ENCODE measurements around the gene AP4B1.
"Not testable (repeated sequence)": the region's sequence is repeated elsewhere in the genome, so short reads cannot be mapped to it uniquely, and the experiment has no call there.

AP4B1 gene

DNA sequence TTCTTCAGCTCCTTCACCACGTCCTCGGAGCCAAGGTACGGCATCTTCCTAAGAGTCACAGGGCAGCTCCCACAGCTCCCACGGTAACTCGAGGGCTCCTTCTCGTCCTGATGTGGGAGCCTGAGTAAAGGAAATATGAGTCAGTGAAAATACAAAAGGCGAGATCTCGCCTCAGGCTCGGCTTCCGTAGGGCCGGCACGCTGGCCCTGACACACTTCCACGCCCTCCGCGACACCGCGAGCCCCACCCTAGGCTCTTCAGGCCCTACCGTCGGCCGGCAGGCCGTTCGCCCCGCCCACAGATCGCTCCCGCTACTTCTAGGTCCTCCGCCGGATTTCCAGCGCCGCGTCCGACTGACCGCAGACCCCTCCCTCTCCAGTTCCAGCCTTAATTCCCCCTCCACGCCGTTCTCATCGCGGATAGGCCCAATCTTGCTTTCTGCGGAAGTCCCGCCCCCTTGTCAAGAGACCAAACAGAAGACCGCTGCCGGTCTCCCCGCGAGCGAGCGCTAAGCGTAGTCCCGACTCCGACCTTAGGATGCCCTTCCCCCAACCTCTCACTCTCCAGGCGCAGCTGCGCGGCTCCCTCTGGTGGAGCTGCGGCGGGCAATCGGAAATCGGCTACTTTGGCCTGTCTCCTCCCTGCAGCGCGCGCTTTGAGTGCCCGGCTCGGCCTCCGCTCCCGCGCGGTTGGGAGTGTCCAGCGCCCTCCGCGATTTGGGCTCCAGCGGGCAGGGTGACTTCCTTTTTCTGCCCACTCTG, at the start of gene AP4B1, which contains the start of gene DCLRE1B:
AP4B1 (minus strand) TSS at position 126 of the 761 bp plus-strand sequence; CDS start at position 44, 82 bp downstream.
DCLRE1B (plus strand) TSS at position 653 of the 761 bp plus-strand sequence. CDS start 261 bp downstream, outside the sequence.
- peak; percentile 100 for DNase-seq
- TF ChIP-seq, protein P1, sequence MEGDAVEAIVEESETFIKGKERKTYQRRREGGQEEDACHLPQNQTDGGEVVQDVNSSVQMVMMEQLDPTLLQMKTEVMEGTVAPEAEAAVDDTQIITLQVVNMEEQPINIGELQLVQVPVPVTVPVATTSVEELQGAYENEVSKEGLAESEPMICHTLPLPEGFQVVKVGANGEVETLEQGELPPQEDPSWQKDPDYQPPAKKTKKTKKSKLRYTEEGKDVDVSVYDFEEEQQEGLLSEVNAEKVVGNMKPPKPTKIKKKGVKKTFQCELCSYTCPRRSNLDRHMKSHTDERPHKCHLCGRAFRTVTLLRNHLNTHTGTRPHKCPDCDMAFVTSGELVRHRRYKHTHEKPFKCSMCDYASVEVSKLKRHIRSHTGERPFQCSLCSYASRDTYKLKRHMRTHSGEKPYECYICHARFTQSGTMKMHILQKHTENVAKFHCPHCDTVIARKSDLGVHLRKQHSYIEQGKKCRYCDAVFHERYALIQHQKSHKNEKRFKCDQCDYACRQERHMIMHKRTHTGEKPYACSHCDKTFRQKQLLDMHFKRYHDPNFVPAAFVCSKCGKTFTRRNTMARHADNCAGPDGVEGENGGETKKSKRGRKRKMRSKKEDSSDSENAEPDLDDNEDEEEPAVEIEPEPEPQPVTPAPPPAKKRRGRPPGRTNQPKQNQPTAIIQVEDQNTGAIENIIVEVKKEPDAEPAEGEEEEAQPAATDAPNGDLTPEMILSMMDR (IDR thresholded peaks at IDR 0.05; ENCODE audit: low read depth, low read length, missing control alignments) = peak; percentile 84
- in situ Hi-C loops (cut with HindIII; ENCODE audit: low pct_ligation_motif_present, low sequenced_read_pairs) = no loop called here
- Histone ChIP-seq H3K27me3 (replicated peaks) (no peaks in the 10 kb centered on the region), H3K4me3 (ENCODE audit: low read depth, low read length) (peak within 1 kb of the TSS; percentile 95), H3K27ac (peak within 1 kb of the TSS; percentile 78), H3K36me3 (replicated peaks) (peaks cover 6% of the 10 kb centered on the region)

DNA sequence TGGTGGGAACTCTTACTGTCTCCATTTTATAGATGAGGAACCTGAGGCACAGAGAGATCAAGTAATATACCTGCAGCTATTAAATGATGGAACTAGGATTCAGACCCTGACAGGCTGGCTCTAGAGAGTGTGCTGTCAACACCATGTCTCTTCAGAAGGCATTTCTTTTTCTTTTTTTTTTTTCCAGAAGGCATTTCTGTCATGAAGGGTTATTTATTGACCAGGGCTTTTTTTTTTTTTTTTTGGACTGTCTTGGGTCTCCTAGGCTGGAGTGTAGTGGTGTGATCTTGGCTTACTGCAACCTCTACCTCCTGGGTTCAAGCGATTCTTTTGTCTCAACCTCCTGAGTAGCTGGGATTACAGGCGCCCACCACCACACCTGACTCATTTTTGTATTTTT, 47.1 kb upstream of the AP4B1 start:
- Histone ChIP-seq H3K27ac (no peak overlapping the region), H3K36me3 (replicated peaks) (peaks cover 6% of the 10 kb centered on the region), H3K4me3 (ENCODE audit: low read depth, low read length) (no peak overlapping the region), H3K27me3 (replicated peaks) (no peaks in the 10 kb centered on the region)
- TF ChIP-seq, protein P1 (IDR thresholded peaks at IDR 0.05; ENCODE audit: low read depth, low read length, missing control alignments) = no peak
- DNase-seq = no peak
- in situ Hi-C loops (cut with HindIII; ENCODE audit: low pct_ligation_motif_present, low sequenced_read_pairs) = no loop called here

DNA sequence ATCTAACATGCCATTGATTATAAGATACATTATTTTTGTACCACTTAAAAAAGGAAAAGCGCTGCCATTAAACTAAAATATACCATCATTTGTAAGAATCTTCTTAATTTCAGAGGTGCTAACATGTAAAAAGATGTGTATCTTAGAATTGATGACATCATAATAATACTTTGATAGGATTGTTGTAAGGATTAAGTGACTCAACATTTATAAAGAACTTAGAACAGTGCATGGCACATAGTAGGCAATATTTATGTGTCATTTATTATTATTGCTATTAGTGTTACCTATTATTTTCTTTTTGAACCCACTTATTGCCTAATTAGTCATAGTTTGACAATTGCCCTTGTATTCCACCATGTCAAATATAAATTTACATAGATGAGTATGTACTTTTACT, 46.3 kb upstream of the AP4B1 start:
- H3K4me3 ChIP-seq (ENCODE audit: low read depth, low read length) = no peak overlapping the region
- no peak for DNase-seq

DNA sequence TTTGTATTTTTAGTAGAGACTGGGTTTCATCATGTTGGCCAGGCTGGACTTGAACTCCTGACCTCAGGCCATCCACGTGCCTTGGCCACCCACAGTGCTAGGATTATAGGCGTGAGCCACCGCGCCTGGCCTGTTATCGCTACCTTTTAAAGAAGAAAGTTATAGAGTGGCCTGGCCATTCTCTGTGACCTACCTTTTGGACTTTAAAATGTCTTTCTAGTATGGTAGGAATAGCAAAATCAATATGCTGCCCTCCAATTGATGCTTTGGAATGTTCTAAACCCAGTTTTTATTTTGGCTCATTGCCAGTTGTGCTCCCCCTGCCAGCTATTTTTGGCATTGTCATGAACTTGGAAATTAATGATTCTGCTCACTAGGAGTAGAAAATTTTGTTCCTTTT, 44.4 kb upstream of the AP4B1 start:
- in situ Hi-C loops (cut with HindIII; ENCODE audit: low pct_ligation_motif_present, low sequenced_read_pairs) = no loop called here
- Histone ChIP-seq H3K4me3 (ENCODE audit: low read depth, low read length) (no peak overlapping the region), H3K36me3 (replicated peaks) (no peaks in the 10 kb centered on the region), H3K27me3 (replicated peaks) (no peaks in the 10 kb centered on the region), H3K27ac (no peak overlapping the region)
- no peak for DNase-seq
- TF ChIP-seq, protein P1 (IDR thresholded peaks at IDR 0.05; ENCODE audit: low read depth, low read length, missing control alignments) = peak; percentile 55

More for the DNA sequence above, 46.3 kb upstream of the AP4B1 start:
- in situ Hi-C loops (cut with HindIII; ENCODE audit: low pct_ligation_motif_present, low sequenced_read_pairs) = no loop called here
- no peaks in the 10 kb centered on the region for H3K27me3 ChIP-seq (replicated peaks)
- no peak overlapping the region for H3K27ac ChIP-seq
- H3K36me3 ChIP-seq (replicated peaks) = peaks cover 2% of the 10 kb centered on the region
- TF ChIP-seq, protein P1 (IDR thresholded peaks at IDR 0.05; ENCODE audit: low read depth, low read length, missing control alignments) = no peak

DNA sequence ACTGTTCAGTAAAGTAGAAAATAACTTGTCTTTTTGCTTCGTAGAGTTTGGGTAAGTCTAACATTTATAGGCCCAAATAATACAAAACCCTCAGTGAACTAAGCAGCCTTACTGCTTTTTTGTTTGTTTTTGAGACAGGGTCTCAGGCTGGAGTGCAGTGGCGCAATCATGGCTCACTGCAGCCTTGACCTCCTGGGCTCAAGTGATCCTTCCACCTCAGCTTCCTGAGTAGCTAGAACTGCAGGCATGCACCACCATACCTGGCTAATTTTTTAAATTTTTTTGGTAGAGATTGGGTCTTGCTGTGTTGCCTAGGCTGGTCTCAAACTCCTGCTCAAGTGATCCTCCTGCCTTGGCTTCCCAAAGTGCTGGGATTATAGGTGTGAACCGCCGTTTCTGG, 43.6 kb upstream of the AP4B1 start:
- DNase-seq; H3K36me3 ChIP-seq (replicated peaks); H3K27ac ChIP-seq; H3K4me3 ChIP-seq (ENCODE audit: low read depth, low read length); in situ Hi-C loops (cut with HindIII; ENCODE audit: low pct_ligation_motif_present, low sequenced_read_pairs); H3K27me3 ChIP-seq (replicated peaks): not testable (repeated sequence)

DNA sequence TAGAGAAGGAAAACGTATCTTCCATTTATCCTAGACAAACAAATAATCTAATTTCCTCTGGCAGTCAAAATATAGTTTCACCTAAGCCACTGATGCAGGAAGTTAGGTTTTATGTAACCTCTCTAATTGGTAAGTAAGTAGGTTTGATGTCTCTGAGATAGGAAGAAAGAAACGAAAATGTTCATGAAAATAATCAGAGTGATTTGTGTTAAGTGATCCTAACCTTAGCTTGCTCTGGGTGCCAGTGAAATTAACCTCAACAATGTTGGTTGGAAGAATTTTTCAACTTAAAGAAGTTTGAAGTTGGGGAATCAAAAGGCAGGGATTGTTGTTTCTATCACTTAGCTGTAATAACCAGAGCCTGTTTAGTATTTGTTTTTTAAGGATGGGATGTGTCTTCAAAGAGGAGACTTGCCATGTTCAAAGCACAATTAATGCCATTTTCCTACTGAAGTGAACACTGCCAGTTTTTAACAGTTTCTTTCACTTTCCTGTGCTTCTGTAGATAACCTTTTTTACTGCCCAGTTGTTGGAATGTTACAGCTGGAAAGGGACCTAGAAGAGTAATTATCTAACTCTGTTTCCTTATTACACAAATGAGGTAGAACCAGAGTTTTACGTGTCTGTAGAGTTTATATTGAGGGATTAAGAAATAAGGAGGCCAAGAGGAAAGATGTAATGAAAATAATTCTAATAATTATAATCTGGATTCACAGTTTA, 42.9 kb upstream of the AP4B1 start:
- TF ChIP-seq, protein P1 (IDR thresholded peaks at IDR 0.05; ENCODE audit: low read depth, low read length, missing control alignments) = no peak
- Histone ChIP-seq H3K4me3 (ENCODE audit: low read depth, low read length) (no peak overlapping the region), H3K36me3 (replicated peaks) (peaks cover 7% of the 10 kb centered on the region), H3K27me3 (replicated peaks) (no peaks in the 10 kb centered on the region), H3K27ac (no peak overlapping the region)
- DNase-seq = no peak
- in situ Hi-C loops (cut with HindIII; ENCODE audit: low pct_ligation_motif_present, low sequenced_read_pairs) = no loop called here

Measured in brain microvascular endothelial cell (primary cell).